B cell (primary cell): ENCODE results near the gene LZTFL1. TPM values are rescaled to one million over a fixed set of nuclear protein-coding genes. Genes with fewer than 3 reads are reported as not detected.

Experiments
- ATAC-seq: fragments of 200-7000 bp; cut with Tn5 transposase; one replicate; pipeline ENCODE4 v1.10.0; 2021; ENCODE audit warnings: low read depth, mild to moderate bottlenecking, moderate number of reproducible peaks, moderate library complexity
- CTCF ChIA-PET: fragments of 350-600 bp; sonication (Branson Sonifier 250); formaldehyde crosslinking; loops from one replicate; lab custom pipeline; 2021; ENCODE audit warnings: antibody characterized with exemption, inconsistent platforms; lab: Charles Lee
- POLR2A ChIA-PET: fragments of 350-600 bp; sonication (Branson Sonifier 250); formaldehyde crosslinking; loops from one replicate; lab custom pipeline; 2021; ENCODE audit warnings: antibody characterized with exemption; lab: Charles Lee
- DNase-seq: peaks from one replicate; pipeline ENCODE4 v3.0.0; 2013
- H2AFZ ChIP-seq: 2 replicates; pipeline ENCODE4 v1.6.1; 2012; ENCODE audit warnings: mild to moderate bottlenecking, low read depth, low read length; ENCODE audit not compliant: insufficient read depth, poor library complexity, severe bottlenecking
- H3K27ac ChIP-seq, 2 donors: 1 replicate in 1 of 2; 2 replicates in 1 of 2; pipeline ENCODE4 v1.5.1; 2012 to 2013; ENCODE audit warnings: low read length in 2 of 2, mild to moderate bottlenecking in 2 of 2, moderate library complexity in 1 of 2
- H3K27me3 ChIP-seq, 4 experiments: fragments of 200-600 bp in 1 of 4; sonication (generic) in 1 of 4; replicated peaks in 1 of 4; 1 replicate in 2 of 4; 2 replicates in 2 of 4; pipeline versions ENCODE4 v1.6.1 to v1.7.0; 2013 to 2016; ENCODE audit warnings: low read length in 3 of 4, mild to moderate bottlenecking in 2 of 4, mixed read lengths in 1 of 4, moderate library complexity in 1 of 4; ENCODE audit not compliant: insufficient read depth in 4 of 4, control insufficient read depth in 3 of 4; ENCODE audit errors: control extremely low read depth in 1 of 4
- H3K36me3 ChIP-seq, 2 experiments: replicated peaks in 1 of 2; 1 replicate in 1 of 2; 2 replicates in 1 of 2; pipeline versions ENCODE4 v1.6.1 to v1.7.1; 2013; ENCODE audit warnings: low read length in 1 of 2; ENCODE audit not compliant: insufficient read depth in 2 of 2, control insufficient read depth in 1 of 2; ENCODE audit errors: control extremely low read depth in 1 of 2, extremely low read depth in 1 of 2
- H3K4me1 ChIP-seq, 2 donors: fragments of 200-600 bp in 1 of 2; sonication (generic) in 1 of 2; 1 replicate in 1 of 2; 2 replicates in 1 of 2; pipeline versions ENCODE4 v1.5.1 to v1.6.1; 2013 to 2017; ENCODE audit warnings: low read length in 2 of 2; ENCODE audit not compliant: control insufficient read depth in 2 of 2, insufficient read depth in 2 of 2
- H3K4me2 ChIP-seq: replicated peaks from 2 replicates; pipeline ENCODE3; 2012; ENCODE audit warnings: mild to moderate bottlenecking, low read depth, low read length; ENCODE audit not compliant: poor library complexity, severe bottlenecking
- H3K4me3 ChIP-seq, 5 experiments: fragments of 200-600 bp in 1 of 5; sonication (generic) in 1 of 5; 1 replicate in 3 of 5; 2 replicates in 2 of 5; pipeline versions ENCODE4 v1.5.1 to v1.7.0; 2011 to 2016; ENCODE audit warnings: low read length in 4 of 5, mild to moderate bottlenecking in 4 of 5, low read depth in 2 of 5, control low read depth in 1 of 5, moderate library complexity in 1 of 5; ENCODE audit not compliant: insufficient read depth in 1 of 5; ENCODE audit errors: control extremely low read depth in 1 of 5, extremely low read depth in 1 of 5
- H3K79me2 ChIP-seq: fragments of 200-600 bp; sonication (generic); one replicate; pipeline ENCODE4 v1.6.0; 2016; ENCODE audit warnings: low read length; ENCODE audit not compliant: control insufficient read depth, insufficient read depth
- H3K9ac ChIP-seq: fragments of 200-600 bp; sonication (generic); 2 replicates; pipeline ENCODE4 v1.6.1; 2017; ENCODE audit warnings: mild to moderate bottlenecking, low read length, moderate library complexity
- H3K9me3 ChIP-seq, 3 donors: one replicate each; pipeline versions ENCODE4 v1.6.1 to v1.7.1; 2013; ENCODE audit warnings: low read length in 2 of 3; ENCODE audit not compliant: control insufficient read depth in 2 of 3, insufficient read depth in 1 of 3; ENCODE audit errors: control extremely low read depth in 1 of 3
- H4K20me1 ChIP-seq: 2 replicates; pipeline ENCODE4 v1.6.0; 2012; ENCODE audit warnings: mild to moderate bottlenecking, low read length; ENCODE audit not compliant: insufficient read depth, control insufficient read depth, poor library complexity, severe bottlenecking
- H3K27ac Mint-ChIP-seq: one replicate; pipeline ENCODE4 v1.8.0; 2021; ENCODE audit warnings: mixed read lengths
- H3K27me3 Mint-ChIP-seq: one replicate; pipeline ENCODE4 v1.8.0; 2021; ENCODE audit warnings: mixed read lengths
- H3K4me1 Mint-ChIP-seq: one replicate; pipeline ENCODE4 v1.8.0; 2021; ENCODE audit warnings: mixed read lengths
- H3K4me3 Mint-ChIP-seq: one replicate; pipeline ENCODE4 v1.8.0; 2021; ENCODE audit warnings: mixed read lengths
- H3K9me3 Mint-ChIP-seq: one replicate; pipeline ENCODE4 v1.8.0; 2022; ENCODE audit warnings: mixed read lengths; ENCODE audit not compliant: insufficient read depth
- CTCF ChIP-seq: fragments of 200-600 bp; IDR thresholded peaks from one replicate; pipeline ENCODE4 v1.8.0; 2022; ENCODE audit warnings: antibody characterized with exemption, mild to moderate bottlenecking
- EZH2 ChIP-seq: IDR thresholded peaks from 2 replicates; pipeline ENCODE4 v1.6.1; 2012; ENCODE audit warnings: borderline replicate concordance, low read depth, mild to moderate bottlenecking, moderate library complexity, low read length; ENCODE audit not compliant: insufficient read depth, poor library complexity, severe bottlenecking
- WGBS: methylation state at CpG from one replicate; pipeline ENCODE4 v1.1.5; 2013; ENCODE audit warnings: missing lambda C conversion rate; ENCODE audit not compliant: insufficient coverage; 5-methylcytosine and 5-hydroxymethylcytosine counted together
- intact Hi-C: fragments of 100-400 bp; cut with micrococcal nuclease; formaldehyde crosslinking; loops from one replicate; pipeline ENCODE4 v1.10.0; 2022
- polyA plus RNA-seq: library from polyadenylated mRNA; depleted of rRNA; stranded (reverse); fragments of >200 nt; gene quantifications from 2 replicates; pipeline ENCODE4 v1.2.3, GENCODE V29; 2012
- total RNA-seq, 2 donors: library from RNA; stranded (reverse); fragments of 120-200 nt in 1 of 2; gene quantifications; 1 replicate in 1 of 2; 2 replicates in 1 of 2; pipeline versions ENCODE4 v1.2.3 to v1.2.4, GENCODE V29; 2013 to 2022

The LZTFL1 gene
- total and polyA plus RNA-seq, 2 donors (not counting 1 experiment from before 2014, with no cell fraction given): 16.5 to 17.8 TPM

DNA sequence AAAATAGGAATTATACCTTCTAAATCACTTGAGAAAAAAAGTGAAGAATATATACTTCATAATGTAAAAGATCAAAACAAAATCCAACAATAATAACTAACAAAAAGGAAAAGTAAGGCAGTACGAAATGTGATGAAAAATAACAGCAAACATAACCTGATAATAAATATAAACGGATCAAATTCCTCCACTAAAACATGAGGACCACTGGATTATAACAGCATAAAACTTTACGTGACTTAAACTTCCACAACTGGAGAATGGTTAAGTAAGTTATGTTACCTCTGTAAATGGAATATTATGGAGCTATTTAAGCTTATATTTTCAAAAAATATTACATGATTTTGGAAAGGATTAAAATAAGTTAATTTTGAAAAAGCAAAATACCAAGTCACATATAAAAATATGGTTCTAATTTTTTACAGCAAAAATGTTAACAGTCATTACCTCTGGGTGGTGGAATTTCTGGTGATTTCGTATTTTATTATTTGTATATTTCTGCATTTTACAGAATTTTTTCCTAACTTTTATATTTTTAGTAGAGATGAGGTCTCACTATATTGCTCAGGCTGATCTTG, 52.6 kb downstream of the LZTFL1 start:
- Histone ChIP-seq H3K4me3 (no peak overlapping the region), H3K9me3 (peaks cover 3 to 15% (median 4%) of the 10 kb centered on the region in 3 donors), H3K4me1 (peaks cover 14 to 18% of the 10 kb centered on the region in 2 donors), H3K36me3 (no peaks in the 10 kb centered on the region), H3K9ac (no peak overlapping the region), H3K4me2 (no peak overlapping the region), H3K27ac (no peak overlapping the region), H2AFZ (no peak overlapping the region), H3K27me3 (no peaks in the 10 kb centered on the region), H3K79me2 (no peaks in the 10 kb centered on the region), H4K20me1 (no peaks in the 10 kb centered on the region)
- no CpG with 5 or more reads among the region's 4 CpGs for WGBS
- H3K27ac Mint-ChIP-seq: no peak overlapping the region
- intact Hi-C loops: no loop called here
- no peak for DNase-seq
- CTCF ChIA-PET: interaction anchor here (0.7 kb wide), 1 partner anchor 124 kb away, joined by 4 read pairs; no protein-coding TSS in a partner anchor
- POLR2A ChIA-PET: no interaction called here
- no peak for ATAC-seq
- TF ChIP-seq CTCF (no peak), EZH2 (no peak)
- H3K27me3 Mint-ChIP-seq: peaks cover 8% of the 10 kb centered on the region
- peaks cover 15% of the 10 kb centered on the region for H3K4me1 Mint-ChIP-seq
- peaks cover 9% of the 10 kb centered on the region for H3K9me3 Mint-ChIP-seq
- no peak overlapping the region for H3K4me3 Mint-ChIP-seq

- intact Hi-C loops: no loop called here
- no peak overlapping the region for H2AFZ ChIP-seq
- Mint-ChIP-seq H3K27me3 (peaks cover 8% of the 10 kb centered on the region), H3K9me3 (peaks cover 9% of the 10 kb centered on the region), H3K4me3 (no peak overlapping the region), H3K4me1 (peaks cover 13% of the 10 kb centered on the region), H3K27ac (no peak overlapping the region)
- DNase-seq: no peak
- WGBS: no CpG with 5 or more reads among the region's 2 CpGs
- H3K9me3 ChIP-seq: peaks cover 3 to 15% (median 4%) of the 10 kb centered on the region in 3 donors
- ATAC-seq: no peak
- H3K9ac ChIP-seq: no peak overlapping the region
- H3K27ac ChIP-seq: no peak overlapping the region
- no peak overlapping the region for H3K4me2 ChIP-seq
- H3K4me1 ChIP-seq: peaks cover 13 to 14% of the 10 kb centered on the region in 2 donors
- no peak for TF ChIP-seq EZH2
- TF ChIP-seq CTCF: no peak
- H3K36me3 ChIP-seq: no peaks in the 10 kb centered on the region
- no peak overlapping the region for H3K4me3 ChIP-seq
- ChIA-PET POLR2A (no interaction called here), CTCF (no interaction called here)
- no peaks in the 10 kb centered on the region for H3K27me3 ChIP-seq
- H4K20me1 ChIP-seq: no peaks in the 10 kb centered on the region
- H3K79me2 ChIP-seq: no peaks in the 10 kb centered on the region
These were observed 54.4 kb downstream of the LZTFL1 start for GRCh38 chr3:45787551-45787950.
